ENCODE results near the gene PPP1R17. TPM values are rescaled to one million over a fixed set of nuclear protein-coding genes. Genes with fewer than 3 reads are reported as not detected.

The PPP1R17 gene
- total and polyA plus RNA-seq, 2 experiments from 2014 or later: 0.52 to 2.4 TPM

DNA sequence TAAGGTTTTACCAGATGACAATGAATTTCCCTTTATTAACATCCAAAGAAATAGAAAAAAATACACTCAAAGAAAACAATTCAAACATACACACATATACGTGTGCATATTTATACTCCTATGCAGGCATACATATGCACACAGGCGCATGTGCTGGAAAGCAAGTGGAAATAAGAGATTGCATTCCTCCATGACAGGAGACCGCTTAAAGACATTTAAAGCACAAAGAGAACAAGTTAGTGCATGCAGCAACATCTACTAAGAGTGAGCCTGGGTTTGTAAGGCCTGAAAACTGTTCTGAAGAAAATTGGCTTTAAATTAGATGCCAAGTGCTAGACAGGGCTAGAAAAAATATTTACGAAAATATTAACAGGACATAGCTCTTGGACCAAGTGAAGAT, 40.1 kb upstream of the PPP1R17 start:
- TF ChIP-seq NANOG (IDR thresholded peaks at IDR 0.05; ENCODE audit: borderline replicate concordance): peak; percentile 75; the same call in 1 of the 2 replicates
- no peak for TF ChIP-seq EZH2 (IDR thresholded peaks at IDR 0.05; ENCODE audit: low read depth, unreplicated experiment)
- Histone ChIP-seq H3K27ac (ENCODE audit: low read depth) (no peak overlapping the region), H3K4me2 (0 out of 2 replicates have a peak overlapping the region, but pooled peaks have one; percentile 11), H3F3A (replicated peaks; ENCODE audit: low read depth) (no peaks in the 10 kb centered on the region), H3K79me2 (replicated peaks; ENCODE audit: insufficient read depth) (no peaks in the 10 kb centered on the region), H3K4me1 (ENCODE audit: insufficient read depth) (peaks cover 43% of the 10 kb centered on the region), H3K4me3 (no peak overlapping the region), H3K27me3 (ENCODE audit: insufficient read depth) (no peaks in the 10 kb centered on the region), H3K36me3 (ENCODE audit: insufficient read depth) (no peaks in the 10 kb centered on the region), H3K9me2 (ENCODE audit: insufficient read depth) (no peaks in the 10 kb centered on the region; the same call in 1 of the 2 replicates), H2AFZ (no peak overlapping the region), H4K20me1 (replicated peaks; ENCODE audit: insufficient read depth) (no peaks in the 10 kb centered on the region)
- Mint-ChIP-seq H3K36me3 (ENCODE audit: low read depth) (no peaks in the 10 kb centered on the region), H3K4me3 (no peak overlapping the region), H3K27ac (no peak overlapping the region), H3K9me3 (no peaks in the 10 kb centered on the region), H3K4me1 (peaks cover 38% of the 10 kb centered on the region), H3K27me3 (ENCODE audit: insufficient read depth, low read depth, poor library complexity) (peaks cover 2% of the 10 kb centered on the region)
- ATAC-seq: 0 out of 3 replicates have a peak, but pooled peaks have one; percentile 17
- DNase-seq (ENCODE audit: low spot score): peak; percentile 47

DNA sequence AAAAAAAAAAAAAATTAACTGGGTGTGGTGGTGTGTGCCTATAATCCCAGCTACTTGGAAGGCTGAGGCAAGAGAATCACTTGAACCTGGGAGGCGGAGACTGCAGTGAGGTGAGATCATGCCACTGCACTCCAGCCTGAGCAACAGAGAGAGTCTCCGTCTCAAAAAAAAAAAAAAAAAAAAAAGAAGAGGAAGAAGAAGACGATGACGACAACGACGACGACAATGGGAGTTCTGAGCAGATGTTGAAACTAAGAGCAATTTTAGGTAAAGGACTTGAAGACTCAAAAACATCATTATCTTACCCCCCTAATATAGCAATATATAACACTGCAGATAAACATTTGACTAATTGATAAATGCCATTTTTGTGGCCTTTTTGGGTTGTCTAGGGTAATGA, 39.5 kb upstream of the PPP1R17 start:
- Histone ChIP-seq H3K27ac (ENCODE audit: low read depth) (no peak overlapping the region), H3K27me3 (ENCODE audit: insufficient read depth) (no peaks in the 10 kb centered on the region), H3K4me1 (ENCODE audit: insufficient read depth) (peaks cover 43% of the 10 kb centered on the region), H3K79me2 (replicated peaks; ENCODE audit: insufficient read depth) (no peaks in the 10 kb centered on the region), H4K20me1 (replicated peaks; ENCODE audit: insufficient read depth) (no peaks in the 10 kb centered on the region), H3K4me3 (no peak overlapping the region), H3K36me3 (ENCODE audit: insufficient read depth) (no peaks in the 10 kb centered on the region), H3K4me2 (no peak overlapping the region), H3F3A (replicated peaks; ENCODE audit: low read depth) (no peaks in the 10 kb centered on the region), H2AFZ (no peak overlapping the region), H3K9me2 (ENCODE audit: insufficient read depth) (peaks cover 3% of the 10 kb centered on the region; the same call in 1 of the 2 replicates)
- H3K9me3 Mint-ChIP-seq: no peaks in the 10 kb centered on the region
- H3K4me3 Mint-ChIP-seq: no peak overlapping the region
- H3K27ac Mint-ChIP-seq: no peak overlapping the region
- H3K4me1 Mint-ChIP-seq: peaks cover 40% of the 10 kb centered on the region
- TF ChIP-seq EZH2 (IDR thresholded peaks at IDR 0.05; ENCODE audit: low read depth, unreplicated experiment) (no peak), ZNF114 (CRISPR knock-in tag; IDR thresholded peaks at IDR 0.05) (no peak), NANOG (IDR thresholded peaks at IDR 0.05; ENCODE audit: borderline replicate concordance) (no peak)
- TF ChIP-seq, protein P1, sequence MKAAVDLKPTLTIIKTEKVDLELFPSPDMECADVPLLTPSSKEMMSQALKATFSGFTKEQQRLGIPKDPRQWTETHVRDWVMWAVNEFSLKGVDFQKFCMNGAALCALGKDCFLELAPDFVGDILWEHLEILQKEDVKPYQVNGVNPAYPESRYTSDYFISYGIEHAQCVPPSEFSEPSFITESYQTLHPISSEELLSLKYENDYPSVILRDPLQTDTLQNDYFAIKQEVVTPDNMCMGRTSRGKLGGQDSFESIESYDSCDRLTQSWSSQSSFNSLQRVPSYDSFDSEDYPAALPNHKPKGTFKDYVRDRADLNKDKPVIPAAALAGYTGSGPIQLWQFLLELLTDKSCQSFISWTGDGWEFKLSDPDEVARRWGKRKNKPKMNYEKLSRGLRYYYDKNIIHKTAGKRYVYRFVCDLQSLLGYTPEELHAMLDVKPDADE (IDR thresholded peaks at IDR 0.05): no peak
- TF ChIP-seq, protein P2, sequence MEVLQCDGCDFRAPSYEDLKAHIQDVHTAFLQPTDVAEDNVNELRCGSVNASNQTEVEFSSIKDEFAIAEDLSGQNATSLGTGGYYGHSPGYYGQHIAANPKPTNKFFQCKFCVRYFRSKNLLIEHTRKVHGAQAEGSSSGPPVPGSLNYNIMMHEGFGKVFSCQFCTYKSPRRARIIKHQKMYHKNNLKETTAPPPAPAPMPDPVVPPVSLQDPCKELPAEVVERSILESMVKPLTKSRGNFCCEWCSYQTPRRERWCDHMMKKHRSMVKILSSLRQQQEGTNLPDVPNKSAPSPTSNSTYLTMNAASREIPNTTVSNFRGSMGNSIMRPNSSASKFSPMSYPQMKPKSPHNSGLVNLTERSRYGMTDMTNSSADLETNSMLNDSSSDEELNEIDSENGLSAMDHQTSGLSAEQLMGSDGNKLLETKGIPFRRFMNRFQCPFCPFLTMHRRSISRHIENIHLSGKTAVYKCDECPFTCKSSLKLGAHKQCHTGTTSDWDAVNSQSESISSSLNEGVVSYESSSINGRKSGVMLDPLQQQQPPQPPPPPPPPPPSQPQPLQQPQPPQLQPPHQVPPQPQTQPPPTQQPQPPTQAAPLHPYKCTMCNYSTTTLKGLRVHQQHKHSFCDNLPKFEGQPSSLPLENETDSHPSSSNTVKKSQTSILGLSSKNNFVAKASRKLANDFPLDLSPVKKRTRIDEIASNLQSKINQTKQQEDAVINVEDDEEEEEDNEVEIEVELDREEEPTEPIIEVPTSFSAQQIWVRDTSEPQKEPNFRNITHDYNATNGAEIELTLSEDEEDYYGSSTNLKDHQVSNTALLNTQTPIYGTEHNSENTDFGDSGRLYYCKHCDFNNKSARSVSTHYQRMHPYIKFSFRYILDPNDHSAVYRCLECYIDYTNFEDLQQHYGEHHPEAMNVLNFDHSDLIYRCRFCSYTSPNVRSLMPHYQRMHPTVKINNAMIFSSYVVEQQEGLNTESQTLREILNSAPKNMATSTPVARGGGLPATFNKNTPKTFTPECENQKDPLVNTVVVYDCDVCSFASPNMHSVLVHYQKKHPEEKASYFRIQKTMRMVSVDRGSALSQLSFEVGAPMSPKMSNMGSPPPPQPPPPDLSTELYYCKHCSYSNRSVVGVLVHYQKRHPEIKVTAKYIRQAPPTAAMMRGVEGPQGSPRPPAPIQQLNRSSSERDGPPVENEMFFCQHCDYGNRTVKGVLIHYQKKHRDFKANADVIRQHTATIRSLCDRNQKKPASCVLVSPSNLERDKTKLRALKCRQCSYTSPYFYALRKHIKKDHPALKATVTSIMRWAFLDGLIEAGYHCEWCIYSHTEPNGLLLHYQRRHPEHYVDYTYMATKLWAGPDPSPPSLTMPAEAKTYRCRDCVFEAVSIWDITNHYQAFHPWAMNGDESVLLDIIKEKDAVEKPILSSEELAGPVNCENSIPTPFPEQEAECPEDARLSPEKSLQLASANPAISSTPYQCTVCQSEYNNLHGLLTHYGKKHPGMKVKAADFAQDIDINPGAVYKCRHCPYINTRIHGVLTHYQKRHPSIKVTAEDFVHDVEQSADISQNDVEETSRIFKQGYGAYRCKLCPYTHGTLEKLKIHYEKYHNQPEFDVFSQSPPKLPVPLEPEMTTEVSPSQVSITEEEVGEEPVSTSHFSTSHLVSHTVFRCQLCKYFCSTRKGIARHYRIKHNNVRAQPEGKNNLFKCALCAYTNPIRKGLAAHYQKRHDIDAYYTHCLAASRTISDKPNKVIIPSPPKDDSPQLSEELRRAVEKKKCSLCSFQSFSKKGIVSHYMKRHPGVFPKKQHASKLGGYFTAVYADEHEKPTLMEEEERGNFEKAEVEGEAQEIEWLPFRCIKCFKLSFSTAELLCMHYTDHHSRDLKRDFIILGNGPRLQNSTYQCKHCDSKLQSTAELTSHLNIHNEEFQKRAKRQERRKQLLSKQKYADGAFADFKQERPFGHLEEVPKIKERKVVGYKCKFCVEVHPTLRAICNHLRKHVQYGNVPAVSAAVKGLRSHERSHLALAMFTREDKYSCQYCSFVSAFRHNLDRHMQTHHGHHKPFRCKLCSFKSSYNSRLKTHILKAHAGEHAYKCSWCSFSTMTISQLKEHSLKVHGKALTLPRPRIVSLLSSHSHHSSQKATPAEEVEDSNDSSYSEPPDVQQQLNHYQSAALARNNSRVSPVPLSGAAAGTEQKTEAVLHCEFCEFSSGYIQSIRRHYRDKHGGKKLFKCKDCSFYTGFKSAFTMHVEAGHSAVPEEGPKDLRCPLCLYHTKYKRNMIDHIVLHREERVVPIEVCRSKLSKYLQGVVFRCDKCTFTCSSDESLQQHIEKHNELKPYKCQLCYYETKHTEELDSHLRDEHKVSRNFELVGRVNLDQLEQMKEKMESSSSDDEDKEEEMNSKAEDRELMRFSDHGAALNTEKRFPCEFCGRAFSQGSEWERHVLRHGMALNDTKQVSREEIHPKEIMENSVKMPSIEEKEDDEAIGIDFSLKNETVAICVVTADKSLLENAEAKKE (CRISPR knock-in tag; IDR thresholded peaks at IDR 0.05): no peak
- no peaks in the 10 kb centered on the region for H3K36me3 Mint-ChIP-seq (ENCODE audit: low read depth)
- DNase-seq (ENCODE audit: low spot score) (no peak), ATAC-seq (no peak)
- H3K27me3 Mint-ChIP-seq (ENCODE audit: insufficient read depth, low read depth, poor library complexity): peaks cover 2% of the 10 kb centered on the region
